ENCODE results near the gene VRK2. TPM values are rescaled to one million over a fixed set of nuclear protein-coding genes. Genes with fewer than 3 reads are reported as not detected.
A peak's percentile ranks its signal among the peaks of the same experiment; 100 is the strongest.

Gene VRK2
- total and polyA plus RNA-seq, 7 donors = 6.2 to 30.2 (median 17.7) TPM

DNA sequence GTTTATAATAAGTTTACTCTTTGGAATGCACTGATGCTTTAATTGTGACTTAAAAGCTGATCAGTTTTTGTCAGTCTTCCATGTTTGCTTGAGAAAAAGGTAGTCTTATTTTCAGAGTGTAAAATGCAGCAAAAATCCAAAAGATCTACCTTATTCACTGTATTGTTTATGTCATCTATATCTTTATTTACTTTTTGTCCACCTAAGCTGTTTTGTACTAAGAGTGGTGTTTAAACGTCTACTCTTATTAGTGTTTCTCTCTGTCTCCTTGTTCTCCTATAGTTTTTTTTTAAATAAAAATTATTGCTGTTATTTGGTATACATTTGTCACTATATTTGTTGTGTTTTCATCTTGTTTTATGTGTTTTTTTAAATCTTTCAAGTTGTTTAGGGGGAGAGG lies 50.4 kb downstream of the VRK2 start:
- TF ChIP-seq, protein P1, sequence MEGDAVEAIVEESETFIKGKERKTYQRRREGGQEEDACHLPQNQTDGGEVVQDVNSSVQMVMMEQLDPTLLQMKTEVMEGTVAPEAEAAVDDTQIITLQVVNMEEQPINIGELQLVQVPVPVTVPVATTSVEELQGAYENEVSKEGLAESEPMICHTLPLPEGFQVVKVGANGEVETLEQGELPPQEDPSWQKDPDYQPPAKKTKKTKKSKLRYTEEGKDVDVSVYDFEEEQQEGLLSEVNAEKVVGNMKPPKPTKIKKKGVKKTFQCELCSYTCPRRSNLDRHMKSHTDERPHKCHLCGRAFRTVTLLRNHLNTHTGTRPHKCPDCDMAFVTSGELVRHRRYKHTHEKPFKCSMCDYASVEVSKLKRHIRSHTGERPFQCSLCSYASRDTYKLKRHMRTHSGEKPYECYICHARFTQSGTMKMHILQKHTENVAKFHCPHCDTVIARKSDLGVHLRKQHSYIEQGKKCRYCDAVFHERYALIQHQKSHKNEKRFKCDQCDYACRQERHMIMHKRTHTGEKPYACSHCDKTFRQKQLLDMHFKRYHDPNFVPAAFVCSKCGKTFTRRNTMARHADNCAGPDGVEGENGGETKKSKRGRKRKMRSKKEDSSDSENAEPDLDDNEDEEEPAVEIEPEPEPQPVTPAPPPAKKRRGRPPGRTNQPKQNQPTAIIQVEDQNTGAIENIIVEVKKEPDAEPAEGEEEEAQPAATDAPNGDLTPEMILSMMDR (IDR thresholded peaks at IDR 0.05) = no peak
- no peak overlapping the region for H3K27ac ChIP-seq
- intact Hi-C loops (cut with DNase I) = no loop called here
- no peaks in the 10 kb centered on the region for H3K4me1 ChIP-seq
- WGBS, 3 donors = 90 to 97% (median 95%) methylated on average over 1 of the region's 1 CpG
- ATAC-seq = no peak
- H3K9me3 ChIP-seq = peaks cover 7% of the 10 kb centered on the region
- H3K27me3 ChIP-seq (ENCODE audit: insufficient read depth in 3 of 3, low read length in 2 of 3) = no peaks in the 10 kb centered on the region
- no peak for DNase-seq
- H3K4me3 ChIP-seq = no peak overlapping the region
- H3K36me3 ChIP-seq (ENCODE audit: insufficient read depth in 1 of 2, low read depth in 1 of 2) = peaks cover 0 to 6% of the 10 kb centered on the region in 2 donors

GRCh38 chr2:58098254-58099095 lies 51.9 kb downstream of the VRK2 start:
- no peak overlapping the region for H3K4me3 ChIP-seq
- DNase-seq (no peak), ATAC-seq (peak in 2 of 4 donors; percentile 55 to 60)
- 75 to 92% (median 78%) methylated on average over 4 of the region's 4 CpGs for WGBS, 3 donors
- peaks cover 7% of the 10 kb centered on the region for H3K9me3 ChIP-seq
- H3K4me1 ChIP-seq = no peaks in the 10 kb centered on the region
- intact Hi-C loops (cut with DNase I) = no loop called here
- no peaks in the 10 kb centered on the region for H3K27me3 ChIP-seq (ENCODE audit: insufficient read depth in 3 of 3, low read length in 2 of 3)
- H3K27ac ChIP-seq = no peak overlapping the region
- TF ChIP-seq, protein P1 (IDR thresholded peaks at IDR 0.05) = no peak
- H3K36me3 ChIP-seq (ENCODE audit: insufficient read depth in 1 of 2, low read depth in 1 of 2) = no peaks in the 10 kb centered on the region

- Histone ChIP-seq H3K4me3 (no peak overlapping the region), H3K27ac (no peak overlapping the region), H3K36me3 (ENCODE audit: insufficient read depth in 1 of 2, low read depth in 1 of 2) (no peaks in the 10 kb centered on the region), H3K9me3 (peaks cover 7% of the 10 kb centered on the region), H3K4me1 (no peaks in the 10 kb centered on the region), H3K27me3 (ENCODE audit: insufficient read depth in 3 of 3, low read length in 2 of 3) (no peaks in the 10 kb centered on the region)
- ATAC-seq (peak in 1 of 4 donors; percentile 39), DNase-seq (no peak)
- TF ChIP-seq, protein P1 (IDR thresholded peaks at IDR 0.05) = no peak
- intact Hi-C loops (cut with DNase I) = no loop called here
- 91 to 96% (median 93%) methylated on average over 4 of the region's 4 CpGs for WGBS, 3 donors
These were observed 52.6 kb downstream of the VRK2 start for GRCh38 chr2:58099096-58099769.

DNA sequence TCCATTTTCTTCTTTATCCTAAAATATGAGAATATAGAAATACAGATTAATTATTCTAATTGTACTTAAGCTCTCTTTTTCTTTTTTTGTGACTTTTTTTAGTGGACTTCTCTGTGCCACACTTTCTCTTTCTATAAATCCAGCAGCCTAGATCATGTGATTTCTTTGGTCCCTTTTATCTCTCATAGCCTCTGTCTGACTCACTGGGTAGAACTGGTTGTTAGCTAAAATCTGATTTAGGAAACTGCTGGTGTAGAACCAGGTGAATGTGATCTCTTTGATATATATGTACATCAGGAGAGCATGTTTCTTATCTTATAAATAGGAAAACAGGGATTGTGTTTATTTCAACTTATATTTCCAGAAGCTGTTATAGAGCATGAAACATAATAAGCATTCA lies 54.9 kb downstream of the VRK2 start:
- ATAC-seq = no peak
- H3K4me3 ChIP-seq = no peak overlapping the region
- no peaks in the 10 kb centered on the region for H3K27me3 ChIP-seq (ENCODE audit: insufficient read depth in 3 of 3, low read length in 2 of 3)
- TF ChIP-seq, protein P1 (IDR thresholded peaks at IDR 0.05) = no peak
- H3K4me1 ChIP-seq = no peaks in the 10 kb centered on the region
- no peaks in the 10 kb centered on the region for H3K36me3 ChIP-seq (ENCODE audit: insufficient read depth in 1 of 2, low read depth in 1 of 2)
- H3K27ac ChIP-seq = no peak overlapping the region
- intact Hi-C loops (cut with DNase I) = no loop called here
- no peaks in the 10 kb centered on the region for H3K9me3 ChIP-seq
- DNase-seq = no peak

Measured in psoas muscle (tissue), 8 donors.